ENCODE measurements around the gene CHRNB1. TPM values are rescaled to one million over a fixed set of nuclear protein-coding genes. Genes with fewer than 3 reads are reported as not detected.
"Not testable (repeated sequence)": the region's sequence is repeated elsewhere in the genome, so short reads cannot be mapped to it uniquely, and the experiment has no call there.

CHRNB1 gene
- total and polyA plus RNA-seq, 4 donors: 7.0 to 11.9 (median 10.6) TPM

DNA sequence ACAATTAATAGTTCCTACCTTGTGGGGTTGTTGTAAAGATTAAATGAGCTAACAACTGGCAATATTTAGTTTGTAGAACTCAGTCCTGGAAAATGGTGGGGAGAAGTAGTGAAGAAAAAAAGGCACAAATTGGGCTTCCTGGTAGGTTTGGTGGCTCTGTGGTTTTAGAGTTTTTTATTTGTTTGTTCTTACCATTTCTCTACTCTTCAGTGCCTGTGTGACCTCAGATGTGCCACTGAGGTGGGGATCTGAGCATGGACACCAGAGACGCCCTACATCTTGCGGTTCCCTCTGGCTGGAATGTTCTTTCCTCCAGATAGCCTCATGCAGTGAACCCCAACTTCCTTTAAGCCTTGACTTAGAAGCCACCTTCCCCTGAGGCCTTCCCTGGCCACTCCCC lies 26.9 kb downstream of the CHRNB1 start:
- 75% methylated on average over 2 of the region's 2 CpGs for WGBS, 2 donors
- DNase-seq (no peak), ATAC-seq (ENCODE audit: insufficient read depth, low FRiP score) (no peak)
- Histone ChIP-seq H3K9ac (ENCODE audit: insufficient read depth in 1 of 2, low read length in 2 of 2) (no peak overlapping the region), H3K4me1 (ENCODE audit: control insufficient read depth in 5 of 5, insufficient read depth in 5 of 5, low read length in 5 of 5) (peaks cover 7 to 22% (median 9%) of the 10 kb centered on the region in 5 donors), H3K4me3 (no peak overlapping the region), H3K36me3 (ENCODE audit: control insufficient read depth in 4 of 4, insufficient read depth in 4 of 4, low read length in 4 of 4) (peaks cover 0 to 4% (median 3%) of the 10 kb centered on the region in 4 donors), H3K27ac (ENCODE audit: low read depth in 1 of 2, low read length in 1 of 2) (no peak overlapping the region), H3K9me3 (ENCODE audit: control insufficient read depth in 4 of 4, insufficient read depth in 3 of 4, low read length in 3 of 4) (no peaks in the 10 kb centered on the region), H3K27me3 (ENCODE audit: control insufficient read depth in 3 of 3, insufficient read depth in 3 of 3, low read length in 2 of 3) (no peaks in the 10 kb centered on the region)
- TF ChIP-seq, protein P1, sequence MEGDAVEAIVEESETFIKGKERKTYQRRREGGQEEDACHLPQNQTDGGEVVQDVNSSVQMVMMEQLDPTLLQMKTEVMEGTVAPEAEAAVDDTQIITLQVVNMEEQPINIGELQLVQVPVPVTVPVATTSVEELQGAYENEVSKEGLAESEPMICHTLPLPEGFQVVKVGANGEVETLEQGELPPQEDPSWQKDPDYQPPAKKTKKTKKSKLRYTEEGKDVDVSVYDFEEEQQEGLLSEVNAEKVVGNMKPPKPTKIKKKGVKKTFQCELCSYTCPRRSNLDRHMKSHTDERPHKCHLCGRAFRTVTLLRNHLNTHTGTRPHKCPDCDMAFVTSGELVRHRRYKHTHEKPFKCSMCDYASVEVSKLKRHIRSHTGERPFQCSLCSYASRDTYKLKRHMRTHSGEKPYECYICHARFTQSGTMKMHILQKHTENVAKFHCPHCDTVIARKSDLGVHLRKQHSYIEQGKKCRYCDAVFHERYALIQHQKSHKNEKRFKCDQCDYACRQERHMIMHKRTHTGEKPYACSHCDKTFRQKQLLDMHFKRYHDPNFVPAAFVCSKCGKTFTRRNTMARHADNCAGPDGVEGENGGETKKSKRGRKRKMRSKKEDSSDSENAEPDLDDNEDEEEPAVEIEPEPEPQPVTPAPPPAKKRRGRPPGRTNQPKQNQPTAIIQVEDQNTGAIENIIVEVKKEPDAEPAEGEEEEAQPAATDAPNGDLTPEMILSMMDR (IDR thresholded peaks at IDR 0.05; ENCODE audit: control extremely low read depth, extremely low read depth): no peak

DNA sequence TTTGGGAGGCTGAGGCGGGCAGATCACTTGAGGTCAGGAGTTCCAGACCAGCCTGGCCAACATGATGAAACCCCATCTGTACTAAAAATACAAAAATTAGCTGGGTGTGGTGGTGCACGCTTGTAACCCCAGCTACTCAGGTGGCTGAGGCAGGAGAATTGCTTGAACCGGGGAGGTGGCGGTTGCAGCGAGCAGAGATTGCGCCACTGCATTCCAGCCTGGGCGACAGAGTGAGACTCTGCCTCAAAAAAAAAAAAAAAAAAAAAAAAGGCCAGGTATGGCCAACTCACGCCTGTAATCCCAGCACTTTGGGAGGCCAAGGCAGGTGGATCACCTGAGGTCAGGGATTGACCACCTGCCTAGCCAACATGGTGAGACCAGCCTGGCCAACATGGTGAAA lies 29.9 kb downstream of the CHRNB1 start:
- H3K4me3 ChIP-seq; DNase-seq; H3K9me3 ChIP-seq (ENCODE audit: control insufficient read depth in 4 of 4, insufficient read depth in 3 of 4, low read length in 3 of 4); ATAC-seq (ENCODE audit: insufficient read depth, low FRiP score); H3K9ac ChIP-seq (ENCODE audit: insufficient read depth in 1 of 2, low read length in 2 of 2); H3K36me3 ChIP-seq (ENCODE audit: control insufficient read depth in 4 of 4, insufficient read depth in 4 of 4, low read length in 4 of 4); H3K27me3 ChIP-seq (ENCODE audit: control insufficient read depth in 3 of 3, insufficient read depth in 3 of 3, low read length in 2 of 3): not testable (repeated sequence)
- Histone ChIP-seq H3K27ac (ENCODE audit: low read depth in 1 of 2, low read length in 1 of 2) (peak overlapping the region in 1 of 2 donors; percentile 51), H3K4me1 (ENCODE audit: control insufficient read depth in 5 of 5, insufficient read depth in 5 of 5, low read length in 5 of 5) (peaks cover 7 to 30% (median 20%) of the 10 kb centered on the region in 5 donors)
- 48 to 67% methylated on average over 7 to 8 of the region's 8 CpGs for WGBS, 2 donors

DNA sequence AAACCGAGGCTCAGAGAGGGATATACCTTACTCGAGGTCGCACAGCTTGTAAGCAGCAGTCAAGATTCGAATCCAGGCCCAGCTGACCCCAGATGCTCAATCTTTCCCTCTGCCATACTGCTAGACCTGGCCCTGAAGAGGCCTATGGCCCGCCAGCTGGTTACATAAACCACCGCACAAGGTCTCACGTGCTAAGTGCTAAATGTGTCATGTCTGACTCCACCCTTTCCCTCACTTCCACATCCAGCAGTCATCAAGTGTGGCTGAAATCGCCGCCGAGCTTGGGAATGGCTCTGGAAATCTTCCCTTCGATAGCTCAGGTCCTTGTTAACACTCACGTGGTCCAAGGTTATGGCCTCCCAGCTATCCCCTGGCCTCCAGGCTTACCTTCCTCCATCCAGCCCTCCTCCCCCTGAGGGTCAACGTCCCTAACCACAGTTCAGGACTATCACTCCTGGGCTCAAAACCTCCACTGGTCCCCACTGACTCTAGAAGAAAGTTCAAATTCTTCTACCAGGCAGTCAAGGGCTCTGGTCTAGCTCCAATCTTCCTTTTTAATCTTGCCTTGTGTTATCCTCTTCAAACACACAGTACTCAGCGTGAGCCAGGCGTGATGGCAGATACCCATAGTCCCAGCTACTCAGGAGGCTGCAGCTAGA lies 31.0 kb downstream of the CHRNB1 start:
- Histone ChIP-seq H3K36me3 (ENCODE audit: control insufficient read depth in 4 of 4, insufficient read depth in 4 of 4, low read length in 4 of 4) (peaks cover 0 to 3% (median 0%) of the 10 kb centered on the region in 4 donors), H3K4me3 (no peak overlapping the region), H3K4me1 (ENCODE audit: control insufficient read depth in 5 of 5, insufficient read depth in 5 of 5, low read length in 5 of 5) (peaks cover 10 to 35% (median 31%) of the 10 kb centered on the region in 5 donors), H3K27ac (ENCODE audit: low read depth in 1 of 2, low read length in 1 of 2) (peak overlapping the region; percentile 84 to 99), H3K27me3 (ENCODE audit: control insufficient read depth in 3 of 3, insufficient read depth in 3 of 3, low read length in 2 of 3) (no peaks in the 10 kb centered on the region), H3K9ac (ENCODE audit: insufficient read depth in 1 of 2, low read length in 2 of 2) (peak overlapping the region in 1 of 2 donors; percentile 3), H3K9me3 (ENCODE audit: control insufficient read depth in 4 of 4, insufficient read depth in 3 of 4, low read length in 3 of 4) (no peaks in the 10 kb centered on the region)
- ATAC-seq (ENCODE audit: insufficient read depth, low FRiP score) (no peak), DNase-seq (peak in 1 of 3 donors; percentile 32)
- 53 to 61% methylated on average over 15 of the region's 15 CpGs for WGBS, 2 donors
- TF ChIP-seq, protein P1 (IDR thresholded peaks at IDR 0.05; ENCODE audit: control extremely low read depth, extremely low read depth): no peak

DNA sequence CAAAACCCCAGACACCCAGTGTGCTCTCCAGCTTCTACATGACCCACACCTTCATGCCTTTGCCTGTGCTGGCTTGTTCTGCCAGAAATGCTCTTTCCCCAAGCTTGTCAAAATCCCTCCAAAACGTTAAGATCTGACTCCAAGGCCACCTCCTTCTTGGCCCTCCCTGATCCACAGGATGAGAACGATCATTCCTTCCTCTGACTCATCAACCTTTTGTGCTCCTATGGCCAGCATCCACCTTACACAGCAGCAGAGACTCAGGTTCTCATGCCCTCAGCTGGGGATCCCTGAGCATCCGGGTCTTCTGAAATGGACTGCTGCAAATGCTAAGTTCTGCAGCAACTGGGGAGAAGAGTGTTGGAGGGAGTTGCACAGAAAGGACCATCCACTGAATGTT lies 31.6 kb downstream of the CHRNB1 start:
- H3K27me3 ChIP-seq (ENCODE audit: control insufficient read depth in 3 of 3, insufficient read depth in 3 of 3, low read length in 2 of 3): no peaks in the 10 kb centered on the region
- peaks cover 0 to 3% (median 0%) of the 10 kb centered on the region in 4 donors for H3K36me3 ChIP-seq (ENCODE audit: control insufficient read depth in 4 of 4, insufficient read depth in 4 of 4, low read length in 4 of 4)
- no peak overlapping the region for H3K4me3 ChIP-seq
- H3K9me3 ChIP-seq (ENCODE audit: control insufficient read depth in 4 of 4, insufficient read depth in 3 of 4, low read length in 3 of 4): no peaks in the 10 kb centered on the region
- DNase-seq (no peak), ATAC-seq (ENCODE audit: insufficient read depth, low FRiP score) (no peak)
- peaks cover 10 to 38% (median 31%) of the 10 kb centered on the region in 5 donors for H3K4me1 ChIP-seq (ENCODE audit: control insufficient read depth in 5 of 5, insufficient read depth in 5 of 5, low read length in 5 of 5)
- 33 to 44% methylated on average over 3 of the region's 3 CpGs for WGBS, 2 donors
- H3K9ac ChIP-seq (ENCODE audit: insufficient read depth in 1 of 2, low read length in 2 of 2): no peak overlapping the region
- TF ChIP-seq, protein P1 (IDR thresholded peaks at IDR 0.05; ENCODE audit: control extremely low read depth, extremely low read depth): no peak
- peak overlapping the region; percentile 84 to 99 for H3K27ac ChIP-seq (ENCODE audit: low read depth in 1 of 2, low read length in 1 of 2)
